H9 (cell line): ENCODE data around the gene KCNK13. TPM values are rescaled to one million over a fixed set of nuclear protein-coding genes. Genes with fewer than 3 reads are reported as not detected.

Experiments
- DNase-seq: peaks from one replicate; pipeline ENCODE4 v3.0.0-alpha.2; 2017
- H2AFZ ChIP-seq: one replicate; pipeline ENCODE4 v1.6.1; 2013; ENCODE audit warnings: mild to moderate bottlenecking, low read length, control low read depth, moderate library complexity
- H2AK5ac ChIP-seq: 2 replicates; pipeline ENCODE4 v1.6.1; 2013; ENCODE audit warnings: low read length, control low read depth, mixed read lengths; ENCODE audit not compliant: insufficient read length
- H2BK120ac ChIP-seq: one replicate; pipeline ENCODE4 v1.6.1; 2013; ENCODE audit warnings: low read depth, mild to moderate bottlenecking, low read length, control low read depth, inconsistent platforms; ENCODE audit not compliant: poor library complexity, severe bottlenecking
- H2BK12ac ChIP-seq: 2 replicates; pipeline ENCODE4 v1.6.1; 2013; ENCODE audit warnings: low read length, control low read depth, mixed read lengths, low read depth; ENCODE audit not compliant: insufficient read length
- H2BK15ac ChIP-seq: 2 replicates; pipeline ENCODE4 v1.6.1; 2013; ENCODE audit warnings: low read depth, low read length, control low read depth
- H2BK20ac ChIP-seq: one replicate; pipeline ENCODE4 v1.6.1; 2013; ENCODE audit warnings: low read depth, mild to moderate bottlenecking, low read length, control low read depth, inconsistent platforms; ENCODE audit not compliant: poor library complexity, severe bottlenecking
- H2BK5ac ChIP-seq: 2 replicates; pipeline ENCODE4 v1.6.1; 2013; ENCODE audit warnings: low read length, control low read depth, mixed read lengths; ENCODE audit not compliant: insufficient read length
- H3K14ac ChIP-seq: 2 replicates; pipeline ENCODE4 v1.6.1; 2013; ENCODE audit warnings: low read length, control low read depth; ENCODE audit not compliant: insufficient read depth
- H3K18ac ChIP-seq: 2 replicates; pipeline ENCODE4 v1.6.1; 2013; ENCODE audit warnings: low read depth, mild to moderate bottlenecking, mixed read lengths, low read length, control low read depth; ENCODE audit not compliant: insufficient read length
- H3K23ac ChIP-seq: 2 replicates; pipeline ENCODE4 v1.6.1; 2013; ENCODE audit warnings: low read length, control low read depth, mixed read lengths, low read depth; ENCODE audit not compliant: insufficient read length
- H3K23me2 ChIP-seq: 2 replicates; pipeline ENCODE4 v1.6.1; 2013; ENCODE audit warnings: low read depth, mild to moderate bottlenecking, mixed read lengths, low read length, control low read depth; ENCODE audit not compliant: insufficient read length, poor library complexity, severe bottlenecking
- H3K27ac ChIP-seq: 2 replicates; pipeline ENCODE4 v1.5.1; 2013; ENCODE audit warnings: low read length, control low read depth, mixed read lengths, low read depth; ENCODE audit not compliant: insufficient read length
- H3K27me3 ChIP-seq: 2 replicates; pipeline ENCODE4 v1.6.1; 2013; ENCODE audit warnings: low read length, control low read depth, inconsistent platforms; ENCODE audit not compliant: insufficient read depth
- H3K4ac ChIP-seq: 2 replicates; pipeline ENCODE4 v1.6.1; 2013; ENCODE audit warnings: low read depth, mild to moderate bottlenecking, control low read depth, inconsistent platforms, low read length, moderate library complexity
- H3K4me1 ChIP-seq: 2 replicates; pipeline ENCODE4 v1.6.1; 2013; ENCODE audit warnings: low read length, control low read depth, inconsistent platforms; ENCODE audit not compliant: insufficient read depth
- H3K4me2 ChIP-seq: 2 replicates; pipeline ENCODE4 v1.6.1; 2013; ENCODE audit warnings: low read length, control low read depth, mixed read lengths; ENCODE audit not compliant: insufficient read length, insufficient read depth
- H3K56ac ChIP-seq: 2 replicates; pipeline ENCODE4 v1.6.1; 2013; ENCODE audit warnings: low read depth, mild to moderate bottlenecking, mixed read lengths, low read length, control low read depth; ENCODE audit not compliant: insufficient read length
- H3K79me1 ChIP-seq: 2 replicates; pipeline ENCODE4 v1.6.1; 2013; ENCODE audit warnings: low read depth, mild to moderate bottlenecking, moderate library complexity, low read length, control low read depth, inconsistent platforms; ENCODE audit not compliant: insufficient read depth, poor library complexity, severe bottlenecking
- H3K79me2 ChIP-seq: 2 replicates; pipeline ENCODE4 v1.6.1; 2013; ENCODE audit warnings: low read length, control low read depth, inconsistent platforms; ENCODE audit not compliant: insufficient read depth
- H3K9ac ChIP-seq: 2 replicates; pipeline ENCODE4 v1.6.1; 2013; ENCODE audit warnings: low read length, control low read depth, mixed read lengths; ENCODE audit not compliant: insufficient read length; ENCODE audit errors: extremely low read depth
- H3K9me3 ChIP-seq: one replicate; pipeline ENCODE4 v1.6.1; 2013; ENCODE audit warnings: low read depth, low read length, inconsistent platforms; ENCODE audit not compliant: control insufficient read depth
- H3T11ph ChIP-seq: one replicate; pipeline ENCODE4 v1.6.1; 2013; ENCODE audit warnings: mild to moderate bottlenecking, low read length, control low read depth, inconsistent platforms
- H4K20me1 ChIP-seq: one replicate; pipeline ENCODE4 v1.6.1; 2013; ENCODE audit not compliant: control insufficient read depth, insufficient read length, insufficient read depth
- H4K5ac ChIP-seq: 2 replicates; pipeline ENCODE4 v1.6.1; 2013; ENCODE audit warnings: low read depth, mild to moderate bottlenecking, mixed read lengths, low read length, control low read depth; ENCODE audit not compliant: insufficient read length
- H4K8ac ChIP-seq: replicated peaks from 2 replicates; pipeline ENCODE4 v1.6.1; 2013; ENCODE audit warnings: low read length, control low read depth, mixed read lengths, low read depth; ENCODE audit not compliant: insufficient read length
- H4K91ac ChIP-seq: 2 replicates; pipeline ENCODE4 v1.6.1; 2013; ENCODE audit warnings: low read depth, mild to moderate bottlenecking, moderate library complexity, mixed read lengths, low read length, control low read depth; ENCODE audit not compliant: insufficient read length
- H3K27ac Mint-ChIP-seq, 3 experiments: 2 replicates in 2 of 3; 3 replicates in 1 of 3; pipeline ENCODE4 v1.8.0; 2020 to 2021; ENCODE audit warnings: mixed read lengths in 3 of 3, mild to moderate bottlenecking in 1 of 3, moderate library complexity in 1 of 3
- H3K27me3 Mint-ChIP-seq: 2 replicates; pipeline ENCODE4 v1.8.0; 2021; ENCODE audit warnings: low read depth, mild to moderate bottlenecking, moderate library complexity, mixed read lengths
- H3K36me3 Mint-ChIP-seq, 3 experiments: 2 replicates in 2 of 3; 3 replicates in 1 of 3; pipeline ENCODE4 v1.8.0; 2020 to 2021; ENCODE audit warnings: low read depth in 3 of 3, mixed read lengths in 3 of 3; ENCODE audit not compliant: insufficient read depth in 1 of 3
- H3K4me1 Mint-ChIP-seq, 2 experiments: 2 replicates each; pipeline ENCODE4 v1.8.0; 2020; ENCODE audit warnings: mixed read lengths in 2 of 2
- H3K4me3 Mint-ChIP-seq, 2 experiments: 2 replicates in 1 of 2; 3 replicates in 1 of 2; pipeline ENCODE4 v1.8.0; 2020 to 2021; ENCODE audit warnings: mild to moderate bottlenecking in 2 of 2, mixed read lengths in 2 of 2, moderate library complexity in 1 of 2
- H3K9me3 Mint-ChIP-seq, 2 experiments: 2 replicates in 1 of 2; 3 replicates in 1 of 2; pipeline ENCODE4 v1.8.0; 2020; ENCODE audit warnings: mild to moderate bottlenecking in 2 of 2, mixed read lengths in 2 of 2, moderate library complexity in 1 of 2
- CTCF ChIP-seq: fragments of 200-600 bp; sonication (generic); conservative IDR thresholded peaks from 3 replicates; pipeline ENCODE4 v1.8.0; 2021; ENCODE audit warnings: antibody characterized with exemption, mild to moderate bottlenecking
- WGBS: extraction: QIAGEN DNeasy Blood & Tissue Kit; methylation state at CpG from one replicate; pipeline ENCODE4 v1.1.7; 2013; ENCODE audit warnings: missing lambda C conversion rate, low lambda C conversion rate, mixed read lengths; ENCODE audit not compliant: insufficient read length; ENCODE audit errors: extremely low coverage; 5-methylcytosine and 5-hydroxymethylcytosine counted together
- total RNA-seq: library from RNA; stranded (reverse); gene quantifications from 2 replicates; pipeline ENCODE4 v1.2.1, GENCODE V29; 2021

Gene KCNK13
- total RNA-seq, 1 experiment from 2014 or later = 0.39 TPM

- no peak overlapping the region for H2AFZ ChIP-seq
- no peak overlapping the region for H3K56ac ChIP-seq
- no peak overlapping the region for H2BK20ac ChIP-seq
- no peak overlapping the region for H2BK15ac ChIP-seq
- H2BK12ac ChIP-seq = no peak overlapping the region
- H3K27me3 ChIP-seq = no peaks in the 10 kb centered on the region
- no peaks in the 10 kb centered on the region for H3K23me2 ChIP-seq
- H2BK5ac ChIP-seq = no peak overlapping the region
- H4K5ac ChIP-seq = no peak overlapping the region
- no peak overlapping the region for H3K27ac Mint-ChIP-seq
- H4K20me1 ChIP-seq = no peaks in the 10 kb centered on the region
- no peak overlapping the region for H3T11ph ChIP-seq
- H3K36me3 Mint-ChIP-seq = no peaks in the 10 kb centered on the region
- H3K4me3 Mint-ChIP-seq = peak overlapping the region in 1 of 2 experiments; percentile 4; a peak in 2 of 5 replicates
- peaks cover 16% of the 10 kb centered on the region for H3K27me3 Mint-ChIP-seq
- DNase-seq = peak; percentile 67
- no peaks in the 10 kb centered on the region for H3K79me1 ChIP-seq
- no peak overlapping the region for H4K8ac ChIP-seq
- peak; percentile 71 for TF ChIP-seq CTCF
- no CpG with 5 or more reads among the region's 10 CpGs for WGBS
- H3K9me3 ChIP-seq = no peaks in the 10 kb centered on the region
- H3K4me1 ChIP-seq = no peaks in the 10 kb centered on the region
- H3K23ac ChIP-seq = no peak overlapping the region
- no peak overlapping the region for H4K91ac ChIP-seq
- H3K27ac ChIP-seq = no peak overlapping the region
- H3K14ac ChIP-seq = no peak overlapping the region
- H3K9ac ChIP-seq = no peak overlapping the region
- H3K9me3 Mint-ChIP-seq = peaks cover 0 to 3% of the 10 kb centered on the region in 2 experiments; a peak in 1 of 5 replicates
- H3K79me2 ChIP-seq = no peaks in the 10 kb centered on the region
- no peak overlapping the region for H2BK120ac ChIP-seq
- H2AK5ac ChIP-seq = no peak overlapping the region
- peaks cover 0 to 4% of the 10 kb centered on the region in 2 experiments; a peak in 1 of 4 replicates for H3K4me1 Mint-ChIP-seq
- no peak overlapping the region for H3K4me2 ChIP-seq
- no peak overlapping the region for H3K4ac ChIP-seq
- H3K18ac ChIP-seq = no peak overlapping the region
Observed at GRCh38 chr14:90109858-90110257, 48.1 kb downstream of the KCNK13 start.
